ENCODE measurements around the gene TTBK2.

The TTBK2 gene

DNA sequence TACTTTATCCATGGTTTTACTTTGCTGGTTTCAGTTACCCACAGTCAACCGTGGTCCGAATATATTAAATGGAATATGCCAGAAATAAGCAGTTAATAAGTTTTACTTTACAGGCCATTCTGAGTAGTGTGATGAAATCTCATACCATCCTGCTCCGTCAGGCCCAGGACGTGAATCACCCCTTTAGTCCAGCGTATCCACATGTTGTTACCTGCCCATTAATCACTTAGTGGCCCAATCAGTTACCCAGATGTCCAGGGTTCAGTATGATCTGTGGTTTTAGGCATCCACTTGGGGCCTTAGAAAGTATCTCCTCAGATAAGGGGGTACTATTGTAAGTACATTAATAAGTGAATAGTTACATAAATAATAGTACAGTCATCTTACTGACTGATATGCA, 88.0 kb downstream of the TTBK2 start:
- Histone ChIP-seq H3K27me3 (replicated peaks) (no peaks in the 10 kb centered on the region), H3K36me3 (replicated peaks) (no peaks in the 10 kb centered on the region), H3K4me3 (ENCODE audit: low read depth, low read length) (no peak overlapping the region), H3K27ac (peak overlapping the region; percentile 55)
- in situ Hi-C loops (cut with HindIII; ENCODE audit: low pct_ligation_motif_present, low sequenced_read_pairs), result no loop called here
- DNase-seq, result peak; percentile 88
- TF ChIP-seq, protein P1, sequence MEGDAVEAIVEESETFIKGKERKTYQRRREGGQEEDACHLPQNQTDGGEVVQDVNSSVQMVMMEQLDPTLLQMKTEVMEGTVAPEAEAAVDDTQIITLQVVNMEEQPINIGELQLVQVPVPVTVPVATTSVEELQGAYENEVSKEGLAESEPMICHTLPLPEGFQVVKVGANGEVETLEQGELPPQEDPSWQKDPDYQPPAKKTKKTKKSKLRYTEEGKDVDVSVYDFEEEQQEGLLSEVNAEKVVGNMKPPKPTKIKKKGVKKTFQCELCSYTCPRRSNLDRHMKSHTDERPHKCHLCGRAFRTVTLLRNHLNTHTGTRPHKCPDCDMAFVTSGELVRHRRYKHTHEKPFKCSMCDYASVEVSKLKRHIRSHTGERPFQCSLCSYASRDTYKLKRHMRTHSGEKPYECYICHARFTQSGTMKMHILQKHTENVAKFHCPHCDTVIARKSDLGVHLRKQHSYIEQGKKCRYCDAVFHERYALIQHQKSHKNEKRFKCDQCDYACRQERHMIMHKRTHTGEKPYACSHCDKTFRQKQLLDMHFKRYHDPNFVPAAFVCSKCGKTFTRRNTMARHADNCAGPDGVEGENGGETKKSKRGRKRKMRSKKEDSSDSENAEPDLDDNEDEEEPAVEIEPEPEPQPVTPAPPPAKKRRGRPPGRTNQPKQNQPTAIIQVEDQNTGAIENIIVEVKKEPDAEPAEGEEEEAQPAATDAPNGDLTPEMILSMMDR (IDR thresholded peaks at IDR 0.05; ENCODE audit: low read depth, low read length, missing control alignments), result no peak

DNA sequence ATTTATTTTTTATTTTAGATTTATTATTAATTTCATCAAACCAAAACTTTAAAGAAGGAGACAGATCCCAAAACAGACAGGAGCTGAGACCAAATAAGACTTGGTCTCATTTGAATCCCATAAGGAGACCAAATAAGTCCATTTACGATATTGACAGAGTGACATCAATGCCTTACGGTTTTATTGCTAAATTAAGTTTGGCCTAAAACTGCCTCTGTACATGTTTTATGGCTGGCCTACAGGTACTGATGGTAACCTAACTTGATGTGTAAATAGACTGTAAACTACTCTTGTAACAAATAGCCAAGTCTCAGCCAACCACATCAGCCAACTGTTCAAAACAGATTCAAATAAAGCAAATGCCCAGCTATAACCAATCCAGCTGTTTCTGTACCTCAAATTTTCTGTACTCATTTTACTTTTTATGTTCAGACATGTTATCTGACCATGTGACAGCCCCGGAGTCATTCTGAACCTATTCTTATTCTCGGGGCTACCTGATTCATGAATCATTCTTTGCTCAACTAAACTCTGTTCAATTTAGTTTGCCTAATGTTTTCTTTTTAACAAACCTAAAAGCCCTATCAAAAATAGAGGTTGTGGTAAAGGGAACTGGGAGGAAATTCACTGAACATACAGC, 94.2 kb downstream of the TTBK2 start:
- TF ChIP-seq, protein P1 (IDR thresholded peaks at IDR 0.05; ENCODE audit: low read depth, low read length, missing control alignments), result no peak
- no peak overlapping the region for H3K4me3 ChIP-seq (ENCODE audit: low read depth, low read length)
- no peak for DNase-seq
- no peaks in the 10 kb centered on the region for H3K27me3 ChIP-seq (replicated peaks)
- H3K36me3 ChIP-seq (replicated peaks), result no peaks in the 10 kb centered on the region
- in situ Hi-C loops (cut with HindIII; ENCODE audit: low pct_ligation_motif_present, low sequenced_read_pairs), result no loop called here
- H3K27ac ChIP-seq, result no peak overlapping the region

DNA sequence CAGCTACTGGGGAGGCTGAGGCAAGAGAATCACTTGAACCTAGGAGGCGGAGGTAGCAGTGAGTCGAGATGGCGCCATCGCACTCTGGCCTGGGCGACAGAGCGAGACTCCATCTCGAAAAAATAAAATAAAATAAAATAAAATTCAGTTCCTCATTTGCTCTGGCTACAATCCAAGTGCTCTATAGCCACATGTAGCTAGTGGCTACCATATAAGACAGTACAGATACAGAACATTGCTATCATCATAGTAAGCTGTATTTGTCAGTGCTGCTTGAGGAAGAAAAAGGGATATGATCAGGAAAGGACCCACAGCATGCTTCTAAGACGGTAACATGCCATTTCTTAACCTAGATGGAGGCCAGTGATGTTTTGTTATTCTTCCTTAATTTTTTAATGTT, 95.0 kb downstream of the TTBK2 start:
- Histone ChIP-seq H3K36me3 (replicated peaks) (no peaks in the 10 kb centered on the region), H3K4me3 (ENCODE audit: low read depth, low read length) (no peak overlapping the region), H3K27ac (no peak overlapping the region), H3K27me3 (replicated peaks) (no peaks in the 10 kb centered on the region)
- no peak for DNase-seq
- in situ Hi-C loops (cut with HindIII; ENCODE audit: low pct_ligation_motif_present, low sequenced_read_pairs), result no loop called here
- TF ChIP-seq, protein P1 (IDR thresholded peaks at IDR 0.05; ENCODE audit: low read depth, low read length, missing control alignments), result no peak

DNA sequence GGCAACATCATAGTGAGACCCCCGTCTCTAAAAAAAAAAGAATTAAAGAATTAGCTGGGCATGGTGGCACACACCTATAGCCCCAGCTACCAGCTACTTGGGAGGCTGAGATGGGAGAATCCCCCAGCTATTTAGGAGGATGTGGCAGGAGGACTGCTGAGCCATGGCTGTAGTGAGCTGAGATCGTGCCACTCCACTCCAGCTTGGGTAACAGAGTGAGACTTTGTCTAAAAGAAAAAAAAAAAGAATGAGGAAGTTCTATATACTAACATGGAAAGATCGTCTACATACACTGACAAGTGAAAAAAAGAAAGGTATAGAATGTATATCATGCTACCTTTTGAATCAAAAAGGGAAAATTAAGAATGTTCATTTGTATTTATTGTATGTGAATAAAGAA, 99.8 kb downstream of the TTBK2 start:
- TF ChIP-seq, protein P1 (IDR thresholded peaks at IDR 0.05; ENCODE audit: low read depth, low read length, missing control alignments), result no peak
- H3K27me3 ChIP-seq (replicated peaks), result no peaks in the 10 kb centered on the region
- no peak overlapping the region for H3K4me3 ChIP-seq (ENCODE audit: low read depth, low read length)
- no peaks in the 10 kb centered on the region for H3K36me3 ChIP-seq (replicated peaks)
- no peak for DNase-seq
- in situ Hi-C loops (cut with HindIII; ENCODE audit: low pct_ligation_motif_present, low sequenced_read_pairs), result no loop called here
- H3K27ac ChIP-seq, result no peak overlapping the region

DNA sequence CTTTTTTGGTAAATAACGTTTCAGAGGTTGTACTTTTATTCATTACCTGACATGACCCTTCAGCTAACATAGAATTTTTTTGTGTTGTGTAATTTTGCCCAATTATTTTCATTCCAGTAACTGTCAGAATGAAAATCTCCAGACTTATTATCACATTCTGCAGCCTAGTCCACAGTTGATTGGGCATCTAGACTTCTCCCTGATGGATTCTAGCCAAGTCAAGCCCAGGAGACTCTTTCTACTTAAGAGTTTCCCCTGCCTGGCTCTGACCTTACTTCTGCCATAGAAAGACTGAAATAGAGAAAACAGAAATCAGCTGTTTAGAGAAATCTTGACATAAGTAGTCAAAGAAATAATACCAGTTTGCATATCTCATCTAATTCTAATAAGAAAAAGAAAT, 100.8 kb downstream of the TTBK2 start:
- no peak overlapping the region for H3K27ac ChIP-seq
- DNase-seq, result no peak
- no peaks in the 10 kb centered on the region for H3K36me3 ChIP-seq (replicated peaks)
- no peak overlapping the region for H3K4me3 ChIP-seq (ENCODE audit: low read depth, low read length)
- TF ChIP-seq, protein P1 (IDR thresholded peaks at IDR 0.05; ENCODE audit: low read depth, low read length, missing control alignments), result no peak
- H3K27me3 ChIP-seq (replicated peaks), result no peaks in the 10 kb centered on the region
- in situ Hi-C loops (cut with HindIII; ENCODE audit: low pct_ligation_motif_present, low sequenced_read_pairs), result no loop called here

DNA sequence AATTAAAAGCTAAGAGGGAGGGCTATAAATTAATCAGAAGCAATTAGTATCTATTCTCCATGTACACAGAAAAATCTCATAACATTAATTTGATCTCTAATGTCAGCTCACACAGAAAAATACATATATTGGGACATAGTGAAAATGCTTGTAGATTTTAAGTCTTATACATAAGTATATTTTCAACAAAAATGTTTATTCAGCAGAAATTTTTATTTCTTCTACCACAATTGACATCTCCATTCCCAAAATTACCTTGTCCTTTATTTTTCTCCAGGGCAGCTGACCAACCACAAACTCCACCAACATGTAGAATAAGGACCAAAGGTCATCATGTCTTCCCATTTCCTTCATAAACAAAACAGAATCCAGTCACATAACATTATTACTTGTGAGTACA, 109.1 kb downstream of the TTBK2 start:
- Histone ChIP-seq H3K36me3 (replicated peaks) (no peaks in the 10 kb centered on the region), H3K27ac (no peak overlapping the region), H3K4me3 (ENCODE audit: low read depth, low read length) (no peak overlapping the region), H3K27me3 (replicated peaks) (no peaks in the 10 kb centered on the region)
- TF ChIP-seq, protein P1 (IDR thresholded peaks at IDR 0.05; ENCODE audit: low read depth, low read length, missing control alignments), result no peak
- in situ Hi-C loops (cut with HindIII; ENCODE audit: low pct_ligation_motif_present, low sequenced_read_pairs), result no loop called here
- no peak for DNase-seq

Data from brain microvascular endothelial cell (primary cell).